ENCODE data around the gene CFB.

GRCh38 chr6:31900917-31901414 lies 44.9 kb upstream of the CFB start:
- TF ChIP-seq CTCF (IDR thresholded peaks at IDR 0.05) (no peak), POLR2A (IDR thresholded peaks at IDR 0.05) (no peak)
